HG03159 (cell line): ENCODE data around the gene IL18RAP.

ENCODE experiments used
- ATAC-seq: cut with Tn5 transposase; IDR thresholded peaks from one replicate; pipeline ENCODE4 v1.9.1; 2021; ENCODE audit warnings: mild to moderate bottlenecking, moderate library complexity; ENCODE audit not compliant: unreplicated experiment

Gene IL18RAP

DNA sequence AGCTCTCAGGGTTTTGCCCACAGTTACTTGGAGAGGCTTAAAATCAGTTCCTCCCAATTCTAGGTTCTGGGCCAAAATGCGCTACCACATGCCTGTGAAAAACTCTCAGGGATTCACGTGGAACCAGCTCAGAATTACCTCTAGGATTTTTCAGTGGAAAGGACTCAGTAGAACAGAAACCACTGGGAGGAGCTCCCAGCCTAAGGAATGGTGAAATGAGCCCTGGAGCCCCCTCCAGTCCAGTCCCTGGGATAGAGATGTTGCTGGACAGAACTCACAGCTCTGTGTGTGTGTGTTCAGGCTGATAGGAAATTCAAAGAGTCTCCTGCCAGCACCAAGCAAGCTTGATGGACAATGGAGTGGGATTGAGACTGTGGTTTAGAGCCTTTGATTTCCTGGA, 29.0 kb downstream of the IL18RAP start:
- no peak for ATAC-seq

- ATAC-seq = no peak
These were observed 30.5 kb downstream of the IL18RAP start for GRCh38 chr2:102453501-102453900.

DNA sequence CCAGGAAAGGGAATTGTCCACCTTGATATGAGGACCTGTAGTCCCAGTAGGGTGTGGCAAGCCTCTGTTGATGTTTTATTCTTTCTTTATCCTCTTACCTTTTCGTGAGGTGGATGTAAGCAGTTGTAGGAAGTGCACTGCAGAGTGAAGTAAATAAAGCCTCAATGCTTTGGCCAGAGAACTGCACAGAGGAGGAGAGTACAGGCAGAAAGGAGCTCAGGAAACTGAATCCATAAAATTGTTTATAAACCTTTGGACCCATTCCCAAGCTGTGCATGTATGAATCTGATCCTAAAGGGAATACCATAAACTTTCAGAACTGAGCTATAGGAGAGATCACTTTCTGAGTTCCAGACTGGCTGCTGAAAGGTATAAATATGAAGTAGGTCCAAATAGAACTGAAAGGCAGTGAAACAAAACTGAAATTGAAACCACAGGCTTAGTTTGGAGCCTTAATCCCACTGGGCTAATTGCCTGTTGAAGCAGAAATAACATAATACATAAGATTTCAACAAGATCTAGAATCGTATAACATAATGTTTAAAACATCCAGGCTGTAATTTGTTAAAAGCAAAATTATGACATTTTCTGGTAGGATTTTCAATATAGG, 32.2 kb downstream of the IL18RAP start:
- no peak for ATAC-seq

- no peak for ATAC-seq
These were observed 37.5 kb downstream of the IL18RAP start for GRCh38 chr2:102460467-102460866.

DNA sequence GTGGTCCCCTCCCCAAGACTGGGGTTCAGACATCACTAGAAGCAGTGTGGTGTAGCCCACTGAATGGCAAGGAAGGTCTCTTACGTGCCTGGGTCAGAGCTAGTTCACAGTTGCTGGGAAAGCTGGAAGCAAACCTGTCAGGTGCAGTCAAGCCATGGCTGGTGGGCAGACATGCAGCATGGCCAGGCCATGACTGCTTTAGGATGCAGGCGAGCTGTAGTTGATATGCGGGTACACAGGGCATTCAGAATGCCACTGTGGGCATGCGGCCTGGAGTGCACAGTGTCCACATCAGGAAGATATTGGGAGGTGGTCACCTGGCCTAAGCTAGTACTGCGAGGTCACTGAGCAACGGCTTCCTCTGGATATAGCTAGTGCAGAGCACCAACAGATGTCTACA, 38.2 kb downstream of the IL18RAP start:
- no peak for ATAC-seq

DNA sequence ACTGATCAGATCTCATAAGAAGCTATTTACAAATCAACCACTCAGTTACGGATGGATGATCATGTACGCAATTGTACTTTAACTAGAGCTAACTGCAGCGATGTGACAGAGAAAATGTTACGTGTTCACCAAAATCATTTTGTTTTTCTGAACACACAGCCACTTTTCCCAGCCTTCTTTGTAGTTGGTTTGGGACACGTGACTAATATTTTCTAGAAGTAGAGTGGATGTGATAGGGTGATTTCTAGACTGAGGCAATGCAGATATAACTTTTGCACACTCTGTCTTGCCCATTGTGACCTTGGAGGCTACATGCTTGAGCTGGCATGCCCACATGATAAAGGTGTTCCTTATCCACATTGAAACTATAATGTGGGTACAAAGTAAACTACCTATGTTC, 40.2 kb downstream of the IL18RAP start:
- ATAC-seq = no peak

- no peak for ATAC-seq
These were observed 47.2 kb downstream of the IL18RAP start for GRCh38 chr2:102470168-102470567.

DNA sequence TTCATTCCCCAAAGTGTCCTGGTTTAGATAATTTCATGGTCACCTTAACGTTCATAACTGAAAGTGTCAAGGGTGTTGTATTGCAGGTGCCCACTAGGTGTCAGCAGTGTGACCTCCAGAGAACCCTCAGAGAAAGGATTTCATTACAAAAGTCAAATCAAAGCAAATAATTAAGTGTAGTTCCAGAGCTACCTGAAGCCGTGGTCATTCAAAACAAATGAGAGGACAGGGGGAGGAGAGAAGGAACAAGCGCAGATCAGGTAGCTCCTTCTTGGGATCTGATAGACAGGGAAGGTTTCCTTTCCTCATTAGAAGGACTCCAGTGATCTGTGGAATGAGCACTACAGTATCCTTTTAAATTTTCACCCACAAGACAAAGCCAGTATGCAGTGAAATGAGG, 50.1 kb downstream of the IL18RAP start, which contains the start of gene SLC9A4:
Gene SLC9A4, plus strand, starts transcription at position 207 of the 400 bp plus-strand sequence. CDS start 534 bp downstream, outside the sequence.
- peak; percentile 81 for ATAC-seq

DNA sequence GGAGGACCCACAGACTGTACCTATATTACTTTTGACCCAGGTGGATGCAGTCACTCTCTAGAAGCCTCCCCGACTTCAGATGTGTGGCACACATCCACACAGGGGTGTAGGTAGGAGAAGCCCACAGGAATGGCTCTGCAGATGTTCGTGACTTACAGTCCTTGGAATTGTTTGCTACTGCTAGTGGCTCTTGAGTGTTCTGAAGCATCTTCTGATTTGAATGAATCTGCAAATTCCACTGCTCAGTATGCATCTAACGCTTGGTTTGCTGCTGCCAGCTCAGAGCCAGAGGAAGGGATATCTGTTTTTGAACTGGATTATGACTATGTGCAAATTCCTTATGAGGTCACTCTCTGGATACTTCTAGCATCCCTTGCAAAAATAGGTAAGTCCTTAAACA, 50.7 kb downstream of the IL18RAP start:
- ATAC-seq = no peak

GRCh38 chr2:102474785-102475184, 51.8 kb downstream of the IL18RAP start:
- no peak for ATAC-seq

- ATAC-seq = no peak
These were observed 55.9 kb downstream of the IL18RAP start for GRCh38 chr2:102478686-102479470.

DNA sequence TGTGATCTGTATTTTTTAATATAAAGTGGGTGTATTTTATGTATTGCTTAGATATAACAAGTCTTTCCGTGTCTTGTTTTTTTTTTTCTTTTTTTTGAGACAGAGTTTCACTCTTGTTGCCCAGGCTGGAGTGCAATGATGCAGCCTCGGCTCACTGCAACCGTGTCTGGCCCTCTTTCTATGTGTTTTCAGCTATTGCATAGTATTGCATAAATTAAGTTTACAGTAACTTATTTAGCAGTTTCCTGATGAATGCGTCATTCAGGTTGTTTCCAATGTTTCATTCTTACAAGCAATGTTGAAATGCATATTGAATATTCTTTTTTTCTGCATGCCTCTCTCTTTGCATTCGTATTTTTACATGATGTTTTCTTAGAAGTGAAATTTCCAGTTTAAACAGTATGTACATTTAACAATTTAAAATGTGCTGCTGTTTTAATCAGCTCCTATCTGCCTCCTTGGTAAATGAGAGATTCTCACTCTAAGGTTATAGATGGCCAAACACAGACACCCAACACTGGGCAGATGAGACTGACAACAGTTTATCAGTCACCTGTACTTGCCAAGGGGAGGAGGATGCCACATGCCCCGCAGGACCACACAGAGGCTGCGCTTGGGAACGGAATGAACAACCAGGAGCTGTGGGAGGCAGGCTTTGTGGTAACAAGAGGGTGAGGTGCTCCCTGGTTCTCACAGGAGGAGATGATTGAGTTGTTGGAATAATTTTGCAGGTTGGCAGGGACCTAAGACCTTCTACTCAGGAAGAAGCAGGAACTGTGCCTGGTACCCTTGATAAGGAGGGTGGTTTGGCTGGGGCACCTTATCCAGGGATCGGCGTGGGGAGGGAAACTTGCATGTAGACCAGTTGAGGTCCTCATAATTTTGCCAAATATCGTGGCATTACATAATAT, 57.6 kb downstream of the IL18RAP start:
- ATAC-seq = no peak

- no peak for ATAC-seq
These were observed 59.0 kb downstream of the IL18RAP start for GRCh38 chr2:102481931-102482330.

- no peak for ATAC-seq
These were observed 60.1 kb downstream of the IL18RAP start for GRCh38 chr2:102483086-102483485.

- ATAC-seq = no peak
These were observed 61.5 kb downstream of the IL18RAP start for GRCh38 chr2:102484310-102485061.

- ATAC-seq = no peak
These were observed 62.3 kb downstream of the IL18RAP start for GRCh38 chr2:102485147-102485785.

GRCh38 chr2:102486941-102487702, 64.2 kb downstream of the IL18RAP start:
- ATAC-seq = no peak

DNA sequence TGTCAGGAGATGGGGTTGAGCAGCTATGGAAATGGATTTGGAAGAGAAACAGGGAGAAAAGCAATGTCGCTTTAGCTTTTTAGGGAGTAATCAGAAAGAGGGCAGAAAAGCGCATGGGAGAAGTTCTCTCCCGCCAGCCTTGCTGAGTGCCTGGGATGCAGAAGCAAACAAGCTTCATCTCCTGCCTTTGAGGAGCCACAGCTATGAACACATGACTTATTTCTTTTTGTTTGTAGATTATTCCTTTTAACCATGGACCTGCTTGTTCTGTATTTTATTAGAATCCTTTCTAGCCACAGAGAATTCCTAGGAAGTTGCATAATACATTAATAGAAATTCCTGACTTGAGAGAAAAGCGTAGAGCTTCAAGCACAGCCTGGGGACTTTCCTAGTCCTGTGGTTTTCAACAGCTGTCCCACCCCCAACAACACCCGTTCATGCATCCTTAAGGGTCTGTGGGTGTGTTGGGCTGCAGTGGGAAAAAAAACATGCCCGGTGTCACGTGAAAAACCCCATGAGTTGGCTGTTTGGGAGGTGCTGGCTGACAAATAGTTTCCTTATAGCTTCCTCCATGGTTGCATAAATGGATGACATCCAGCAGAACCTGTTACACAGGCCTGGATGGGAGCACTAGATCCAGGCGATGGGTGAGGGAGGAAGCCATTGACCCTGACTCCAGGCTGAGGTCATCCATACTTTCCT, 65.0 kb downstream of the IL18RAP start:
- no peak for ATAC-seq

GRCh38 chr2:102489646-102490045, 66.7 kb downstream of the IL18RAP start:
- ATAC-seq = no peak
